Amygdala (tissue), 56 donors: Measurements from ENCODE around the gene CDC6.
A peak's percentile ranks its signal among the peaks of the same experiment; 100 is the strongest.

ENCODE experiments used
- DNase-seq, 56 donors: peaks; one replicate each; lab custom pipeline; 2025; lab: John Stamatoyannopoulos, UW

Gene CDC6

DNA sequence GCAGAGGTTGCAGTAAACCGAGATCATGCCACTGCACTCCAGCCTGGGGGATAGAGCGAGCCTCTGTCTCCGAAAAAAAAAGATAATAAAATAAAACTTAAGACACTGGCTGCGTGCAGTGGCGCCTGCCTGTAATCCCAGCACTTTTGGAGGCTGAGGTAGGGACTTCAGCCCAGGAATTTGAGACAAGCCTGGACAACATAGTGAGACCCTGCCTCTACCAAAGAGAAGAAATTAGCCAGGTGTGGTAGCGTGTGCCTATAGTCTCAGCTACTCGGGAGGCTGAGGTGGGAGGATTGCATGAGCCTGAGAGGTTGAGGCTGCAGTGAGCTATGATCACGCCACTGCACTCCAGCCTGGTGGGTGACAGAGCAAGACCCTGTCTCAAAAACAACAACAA lies 47.9 kb downstream of the CDC6 start:
- DNase-seq, result no peak

DNA sequence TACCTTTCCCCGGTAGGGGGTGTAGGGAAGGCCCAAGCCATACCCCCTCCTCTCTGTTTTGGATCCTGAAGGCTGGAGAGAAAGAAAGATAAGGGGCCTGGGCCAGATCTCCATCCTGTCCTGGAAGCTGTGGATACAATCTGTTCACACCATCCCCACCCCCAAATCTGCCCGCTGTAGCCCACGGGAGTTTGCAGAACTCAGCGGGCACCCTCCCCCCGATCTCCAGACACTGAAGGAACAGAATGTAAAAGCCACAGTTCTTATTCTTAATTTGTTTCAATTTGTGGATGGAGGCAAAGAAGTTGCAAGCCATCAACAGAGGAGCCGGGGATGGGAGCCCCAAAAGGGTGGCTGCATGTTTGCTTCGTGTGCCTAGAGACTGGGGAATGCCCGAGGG lies 49.7 kb downstream of the CDC6 start:
- no peak for DNase-seq

DNA sequence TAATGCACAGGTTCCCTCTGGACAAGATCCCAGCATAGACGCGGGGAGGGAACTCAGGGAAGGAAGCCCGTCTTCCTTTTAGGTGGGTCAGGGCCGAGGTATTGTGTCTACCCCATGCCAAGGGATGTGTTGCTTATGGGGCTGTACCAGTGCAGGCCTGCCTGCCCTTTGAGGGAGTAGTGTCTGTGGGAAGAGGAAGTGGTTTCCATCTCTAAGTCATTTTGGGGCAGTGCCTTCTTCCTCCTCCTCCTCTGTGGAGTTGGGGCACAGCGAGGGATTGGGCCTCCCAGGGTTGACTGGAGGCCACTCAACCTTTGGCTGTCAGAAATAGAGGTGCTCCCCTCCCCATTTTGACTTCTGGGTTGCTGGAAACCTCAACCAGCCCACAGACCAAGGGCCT lies 50.4 kb downstream of the CDC6 start:
- DNase-seq, result no peak

DNA sequence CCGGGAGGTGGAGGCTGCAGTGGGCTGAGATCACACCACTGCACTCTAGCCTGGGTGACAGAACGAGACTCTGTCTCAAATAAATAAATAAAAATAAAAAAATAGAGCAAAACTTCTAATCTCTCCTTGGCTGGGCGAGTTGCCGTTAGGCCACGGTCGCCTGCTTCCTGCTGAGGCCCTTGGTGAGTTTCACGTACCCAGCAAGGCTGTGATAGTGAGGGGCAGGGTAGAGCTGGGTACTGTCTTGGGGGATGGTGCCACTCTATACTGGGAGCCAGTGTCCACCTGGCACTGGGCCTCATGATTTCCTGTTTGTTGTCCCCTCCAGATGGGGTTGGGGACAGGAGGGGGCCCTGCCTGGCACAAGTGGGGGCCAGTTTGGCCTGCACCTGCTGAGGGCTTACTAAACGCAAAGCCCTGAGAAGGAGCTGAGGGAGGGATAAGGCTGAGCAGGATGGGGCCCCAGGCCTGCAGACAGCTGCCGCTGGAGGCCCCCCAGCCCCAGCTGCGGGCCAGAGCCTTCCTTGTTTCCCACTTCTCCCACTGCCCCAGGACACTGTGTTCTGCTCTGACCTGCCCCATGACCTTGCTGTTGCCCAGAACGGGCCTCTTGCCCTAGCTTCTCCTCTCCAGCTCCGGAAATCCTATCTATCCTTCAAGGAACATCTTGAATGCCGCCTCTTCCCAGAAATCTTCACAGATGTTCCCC lies 51.4 kb downstream of the CDC6 start:
- DNase-seq, result no peak

DNA sequence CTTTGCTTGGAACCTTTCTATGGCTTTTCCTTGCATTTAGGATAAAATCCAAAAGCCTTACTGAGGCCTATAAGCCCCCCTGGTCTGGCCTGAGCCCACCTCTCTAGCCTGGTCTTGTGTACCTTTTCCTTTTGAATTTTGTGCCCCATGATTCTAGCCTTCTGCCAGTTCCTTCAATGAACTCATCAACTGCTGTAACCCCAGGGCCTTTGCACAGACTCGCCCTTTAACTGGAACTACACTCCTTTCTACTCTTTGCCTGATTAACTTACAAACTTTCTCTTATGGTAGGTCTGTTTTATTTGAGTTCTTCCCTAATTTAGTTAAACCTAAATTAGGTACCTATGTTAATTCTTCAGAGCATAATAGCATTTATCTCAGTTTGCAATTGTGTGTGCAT lies 52.6 kb downstream of the CDC6 start:
- no peak for DNase-seq

DNA sequence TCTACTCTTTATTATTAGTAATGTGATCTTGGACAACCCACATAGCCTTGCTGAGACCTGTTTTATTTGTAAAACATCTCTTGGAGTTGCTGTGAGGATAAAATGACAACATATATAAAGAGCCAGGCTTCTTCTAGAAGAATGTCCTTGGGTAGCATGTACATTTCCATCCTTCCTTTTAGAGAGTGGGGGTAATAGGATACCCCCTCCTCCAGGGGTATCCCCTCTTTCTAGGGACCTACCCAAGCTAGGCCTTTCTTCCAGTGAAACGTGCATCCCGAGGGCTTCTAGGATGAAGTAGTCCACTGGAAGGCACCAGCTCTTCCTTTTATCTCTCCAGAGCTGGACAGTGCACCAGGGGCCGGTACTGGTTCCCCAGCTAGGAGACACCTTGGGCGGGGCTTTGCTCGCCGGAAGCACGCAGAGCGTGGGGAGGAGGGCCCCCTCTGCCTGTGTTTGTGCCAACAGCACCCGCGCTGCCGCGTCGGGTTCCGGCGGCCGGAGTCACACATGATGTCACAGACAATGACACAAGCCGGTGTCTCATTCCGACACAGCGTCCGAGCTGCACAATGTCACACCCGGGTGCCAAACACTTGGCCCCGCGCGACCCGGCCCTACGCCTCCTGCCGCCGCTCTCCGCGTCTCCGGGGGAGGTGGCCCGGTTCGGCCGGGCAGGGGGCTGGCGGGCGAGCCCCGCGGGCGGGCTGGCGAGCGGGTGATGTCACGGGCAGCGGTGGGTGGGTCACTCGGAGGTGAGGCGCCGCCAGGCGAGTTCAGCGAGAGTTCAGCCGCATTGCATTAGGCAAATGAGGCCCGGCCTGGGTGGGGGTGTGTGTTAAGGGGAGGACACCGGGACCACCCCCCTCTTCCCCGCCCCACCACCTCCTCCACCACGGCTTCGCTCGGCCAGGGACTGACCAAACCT lies 53.5 kb downstream of the CDC6 start:
- DNase-seq, result peak in 46 of 56 donors; percentile 21 to 94 (median 58)

DNA sequence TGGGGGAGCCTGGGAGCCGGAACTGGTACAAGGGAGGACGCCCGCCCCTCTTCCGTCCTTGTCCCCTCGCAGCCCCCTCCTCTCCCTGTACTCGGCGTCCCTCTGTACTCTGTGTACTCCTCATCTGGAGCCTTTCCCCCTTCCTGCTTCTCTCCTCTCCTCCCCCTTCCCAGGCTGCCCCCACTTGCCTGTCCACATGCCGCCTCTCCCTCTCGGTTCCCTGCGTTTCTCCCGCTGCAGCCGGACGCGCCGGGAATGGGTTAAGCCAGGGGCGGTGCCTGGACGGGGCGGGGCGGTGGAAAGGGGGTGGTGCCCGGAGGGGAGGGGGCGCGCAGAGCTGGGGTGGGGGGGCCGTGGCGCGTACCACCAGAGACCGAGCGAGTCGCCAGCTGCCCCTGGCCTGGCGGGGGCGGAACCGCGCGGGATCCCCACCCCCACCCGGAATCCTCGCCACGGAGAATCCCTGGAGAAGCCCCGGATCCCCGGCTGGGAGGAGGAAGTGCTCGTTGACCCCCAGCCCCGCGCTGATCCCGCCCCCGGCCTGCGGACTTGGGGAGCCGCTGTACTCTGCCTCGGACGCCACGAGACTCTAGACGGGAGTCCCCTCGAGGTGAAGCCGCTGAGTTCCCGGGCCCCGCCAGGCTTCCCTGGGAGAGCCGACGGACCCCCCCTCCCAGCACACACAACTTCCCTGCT lies 54.3 kb downstream of the CDC6 start:
- peak in 43 of 56 donors; percentile 12 to 85 (median 46) for DNase-seq

DNA sequence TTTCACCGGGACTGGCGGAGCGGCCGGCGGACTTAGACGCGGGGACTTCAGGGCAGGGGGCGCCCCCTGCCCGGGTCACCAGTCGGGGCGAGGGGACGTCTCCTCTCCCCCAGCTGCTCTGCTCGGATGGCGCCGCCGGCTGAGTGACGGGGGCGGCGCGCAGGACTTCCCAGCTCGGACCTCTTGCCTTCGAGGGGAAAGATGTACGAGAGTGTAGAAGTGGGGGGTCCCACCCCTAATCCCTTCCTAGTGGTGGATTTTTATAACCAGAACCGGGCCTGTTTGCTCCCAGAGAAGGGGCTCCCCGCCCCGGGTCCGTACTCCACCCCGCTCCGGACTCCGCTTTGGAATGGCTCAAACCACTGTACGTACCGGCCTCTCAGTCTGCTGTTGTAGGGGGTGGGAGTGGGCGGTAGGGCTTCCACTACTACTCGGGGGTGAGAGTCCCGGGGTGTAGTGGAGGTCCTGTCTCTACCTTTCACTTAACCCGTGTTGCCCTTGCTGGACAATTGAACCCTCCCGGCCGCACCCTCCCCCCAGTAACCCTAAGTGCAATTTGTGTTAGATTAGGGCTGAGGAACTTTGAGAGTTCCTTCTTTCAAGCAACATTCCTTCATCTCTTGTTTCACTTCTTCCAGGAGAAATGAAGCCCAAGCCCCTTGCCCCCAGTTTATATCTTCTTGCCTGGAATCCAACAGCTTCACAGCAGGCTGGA lies 55.0 kb downstream of the CDC6 start:
- no peak for DNase-seq

DNA sequence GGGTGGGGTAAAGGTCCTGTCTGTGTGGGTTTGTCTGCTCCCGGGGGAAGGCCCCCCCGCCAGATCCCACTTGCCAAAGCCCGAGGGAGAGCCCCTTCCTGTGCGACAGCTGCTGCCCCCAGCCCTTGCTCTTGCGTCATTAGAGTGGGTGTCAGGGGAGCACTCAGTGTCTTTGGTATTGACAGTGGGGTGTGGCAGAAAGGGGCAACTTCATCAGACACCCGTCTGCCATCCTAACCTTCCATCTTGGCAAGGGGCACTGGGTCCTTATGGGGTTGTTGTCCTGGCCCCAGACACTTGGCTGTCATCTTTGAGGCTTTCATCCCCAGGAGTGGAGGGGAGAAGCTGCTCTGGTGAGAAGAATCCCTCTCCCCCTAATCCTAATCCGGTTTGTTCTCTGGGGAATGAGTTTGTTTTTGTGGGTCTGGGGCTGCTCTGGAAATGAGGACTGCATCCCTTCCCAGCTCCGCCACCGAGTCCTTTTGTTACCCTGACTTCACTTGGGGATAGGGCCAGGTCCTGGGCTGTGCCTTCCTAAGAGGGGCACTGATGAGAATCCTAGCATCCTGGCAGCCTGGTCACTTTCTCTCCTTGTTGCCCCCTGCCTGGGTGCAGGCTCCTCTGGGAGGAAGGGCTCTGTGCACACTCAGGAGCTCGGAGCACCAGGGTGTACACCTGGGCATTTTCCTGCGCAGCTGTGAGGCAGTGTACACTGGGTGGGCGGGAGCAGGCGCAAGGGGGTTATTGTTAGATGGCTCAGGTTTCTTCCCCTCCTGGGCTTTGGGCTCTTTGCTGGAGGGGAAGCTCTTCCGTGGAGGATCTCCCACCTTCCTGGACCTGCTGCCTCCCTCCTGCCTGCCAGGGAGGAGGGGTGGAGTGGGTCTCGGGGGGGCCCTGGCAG lies 55.8 kb downstream of the CDC6 start:
- peak in 1 of 56 donors; percentile 29 for DNase-seq

DNA sequence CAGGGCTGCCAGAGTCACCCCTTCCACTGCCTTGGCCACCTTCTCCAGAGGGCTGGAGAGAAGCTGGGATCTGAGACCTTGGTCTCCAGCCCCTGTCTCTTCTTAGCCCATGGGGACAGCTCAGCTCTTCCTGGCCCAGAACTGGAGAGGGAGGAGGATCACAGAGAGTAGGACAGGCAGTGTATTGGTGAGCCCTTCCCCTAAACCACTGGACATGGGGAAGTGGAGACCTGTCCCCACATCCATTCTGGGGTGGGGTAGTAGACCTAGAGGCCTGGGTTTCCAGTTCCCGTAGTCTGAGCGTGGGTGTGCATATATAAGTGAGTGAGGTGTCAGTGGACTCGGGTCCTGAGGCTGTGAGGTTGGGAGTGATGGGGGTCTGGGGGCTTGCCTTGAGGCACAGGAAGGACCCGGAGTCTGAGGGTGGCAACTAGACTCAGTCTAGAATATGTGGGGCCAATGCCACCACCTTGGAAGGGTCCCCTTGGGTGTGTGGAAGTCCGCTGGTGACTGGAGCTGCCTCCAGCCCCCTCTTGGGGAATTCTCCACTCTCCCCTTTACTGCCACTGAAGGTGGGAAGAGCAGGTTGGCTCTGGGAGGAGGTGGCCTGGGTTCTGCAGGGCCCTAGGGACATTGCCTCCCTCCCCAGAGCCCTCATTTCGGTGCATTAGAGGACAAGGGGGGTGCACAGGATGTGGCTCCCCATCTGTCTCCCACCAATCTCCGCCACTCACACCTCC lies 56.9 kb downstream of the CDC6 start:
- no peak for DNase-seq

DNA sequence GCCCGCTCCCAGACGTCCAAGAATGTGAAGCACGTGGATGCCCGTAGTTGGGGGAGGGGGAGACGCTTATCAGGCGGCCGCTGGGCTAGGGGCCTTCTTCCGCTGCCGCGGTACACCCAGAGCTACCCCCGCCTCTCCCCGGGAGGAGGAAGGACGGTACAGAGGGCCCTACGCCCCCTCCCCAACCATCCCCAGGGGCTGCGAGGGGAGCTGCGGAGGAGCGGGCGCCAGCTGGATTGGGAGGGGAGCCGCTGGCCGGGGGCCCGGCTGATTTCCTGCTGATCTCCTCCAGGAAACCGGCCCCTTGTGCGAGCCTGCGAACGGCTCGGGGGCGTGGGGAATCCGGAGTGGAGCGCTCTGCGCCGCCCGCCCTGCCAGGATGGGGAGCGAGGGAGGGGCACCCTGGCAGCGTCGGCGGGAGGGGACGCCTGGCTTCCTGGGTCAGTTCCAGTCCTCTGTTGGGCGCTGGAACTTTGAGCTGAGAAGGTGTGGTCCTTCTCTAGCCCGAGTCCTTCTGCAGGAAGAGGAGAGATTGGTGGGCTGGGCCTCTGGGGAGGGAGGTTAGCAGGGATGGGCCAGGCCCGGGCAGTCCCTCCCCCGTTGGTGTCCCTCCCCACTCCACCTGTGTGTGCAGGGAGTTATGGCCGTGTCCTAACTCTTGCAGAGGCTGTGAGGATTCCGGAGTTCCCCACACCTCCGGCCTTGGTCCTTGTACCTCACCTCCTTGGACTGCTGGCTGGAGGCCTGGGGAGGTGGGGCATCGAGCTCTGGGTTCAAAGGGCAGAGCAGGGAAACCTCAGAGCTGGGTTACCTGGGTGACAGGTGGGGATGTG lies 57.7 kb downstream of the CDC6 start:
- DNase-seq, result peak in 28 of 56 donors; percentile 16 to 83 (median 38)

DNA sequence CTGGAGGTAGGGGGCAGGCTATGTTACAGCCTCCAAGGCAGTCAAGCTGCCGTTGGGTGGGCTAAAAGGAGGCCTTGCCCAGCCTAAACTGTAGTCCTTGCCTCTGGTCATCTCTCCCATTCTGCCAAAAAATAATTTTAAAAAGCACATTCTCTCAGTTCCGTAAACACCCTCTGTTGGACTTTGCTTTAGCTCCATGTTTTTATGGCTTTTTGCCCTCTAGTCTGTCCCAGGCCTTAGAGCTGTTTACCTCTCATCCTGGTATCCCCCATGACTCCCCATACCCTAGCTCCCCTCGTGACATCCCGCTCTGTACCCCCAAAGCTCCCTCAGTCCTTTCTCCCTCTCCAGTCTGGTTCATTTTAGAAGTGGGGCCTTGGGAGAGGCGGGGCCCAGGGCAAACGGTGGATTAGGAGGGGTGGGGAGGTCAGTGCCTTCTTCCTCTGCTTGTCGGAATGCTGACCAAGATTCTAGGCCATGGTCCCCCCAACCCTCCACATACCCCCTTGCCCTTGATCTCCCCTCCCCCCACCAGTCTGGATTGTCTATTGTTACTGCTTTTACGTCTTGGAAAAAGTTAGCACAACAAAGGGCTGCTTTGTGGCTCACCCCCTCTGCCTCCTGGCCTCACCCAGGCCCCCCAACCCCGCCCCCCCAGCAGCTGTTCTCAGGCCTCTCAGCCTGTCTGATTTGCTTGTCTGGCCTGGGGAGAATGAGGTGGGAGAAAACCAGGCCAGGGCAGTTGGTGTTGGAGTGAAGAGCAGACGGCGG lies 58.5 kb downstream of the CDC6 start:
- peak in 13 of 56 donors; percentile 17 to 59 (median 37) for DNase-seq

DNA sequence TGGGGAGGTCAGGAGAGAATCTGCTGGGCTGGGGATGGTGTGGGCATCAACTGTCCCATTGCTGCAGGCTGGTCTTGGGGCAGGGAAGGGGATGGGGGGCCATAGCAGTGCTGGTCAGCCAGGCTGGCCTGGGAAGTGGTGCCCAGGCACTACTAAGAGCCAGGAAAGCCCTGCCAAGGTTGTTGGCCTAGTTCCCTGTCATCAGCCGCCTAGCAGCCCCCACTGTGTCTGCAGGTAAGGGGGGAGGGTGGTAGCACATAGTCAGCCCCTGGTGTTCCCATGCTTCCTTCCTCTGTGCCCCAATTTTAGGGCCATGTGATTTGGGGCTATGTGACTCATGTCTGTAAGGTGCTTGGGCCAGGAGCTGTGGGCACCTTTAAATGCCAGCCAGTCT lies 59.1 kb downstream of the CDC6 start:
- peak in 8 of 56 donors; percentile 13 to 45 (median 31) for DNase-seq

DNA sequence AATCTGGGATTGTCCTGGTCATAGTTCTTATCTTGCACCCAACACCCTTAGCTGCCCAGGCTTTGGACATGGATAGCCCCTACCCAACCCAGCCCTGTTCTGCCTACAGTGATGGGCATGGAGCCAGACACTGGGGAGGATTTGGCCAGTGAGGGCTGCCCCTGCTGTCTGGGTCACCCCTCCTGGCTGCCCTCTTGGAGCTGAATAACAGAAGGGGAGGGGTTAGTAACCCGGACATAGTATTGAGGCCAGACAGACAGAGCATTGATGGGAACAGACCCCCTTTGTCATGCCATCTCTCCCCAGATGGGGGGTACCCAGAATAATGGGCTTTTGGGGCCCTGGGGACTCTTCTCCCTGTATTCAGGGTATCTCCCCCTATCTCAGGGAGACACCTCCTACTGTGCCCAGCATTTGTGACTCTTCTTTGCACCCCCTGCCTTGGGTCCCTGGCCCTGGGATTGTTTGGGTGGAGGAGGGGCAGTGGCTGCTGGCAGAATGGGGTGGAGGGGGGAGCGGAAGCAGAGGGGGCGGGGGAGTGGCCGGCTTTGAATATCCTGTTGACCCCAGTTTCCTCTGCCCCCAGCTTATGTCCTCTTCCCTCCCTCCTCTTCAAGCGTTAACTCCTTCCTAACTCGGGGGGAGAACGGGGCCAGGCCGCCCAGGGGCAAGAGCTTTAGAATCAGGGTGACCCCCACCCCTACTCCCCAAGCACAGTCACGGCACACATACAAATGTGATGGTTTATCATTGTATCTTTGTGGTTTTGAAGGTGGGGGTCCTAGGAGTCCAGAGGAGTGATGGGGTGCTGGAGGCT lies 59.8 kb downstream of the CDC6 start:
- peak in 41 of 56 donors; percentile 26 to 82 (median 53) for DNase-seq

DNA sequence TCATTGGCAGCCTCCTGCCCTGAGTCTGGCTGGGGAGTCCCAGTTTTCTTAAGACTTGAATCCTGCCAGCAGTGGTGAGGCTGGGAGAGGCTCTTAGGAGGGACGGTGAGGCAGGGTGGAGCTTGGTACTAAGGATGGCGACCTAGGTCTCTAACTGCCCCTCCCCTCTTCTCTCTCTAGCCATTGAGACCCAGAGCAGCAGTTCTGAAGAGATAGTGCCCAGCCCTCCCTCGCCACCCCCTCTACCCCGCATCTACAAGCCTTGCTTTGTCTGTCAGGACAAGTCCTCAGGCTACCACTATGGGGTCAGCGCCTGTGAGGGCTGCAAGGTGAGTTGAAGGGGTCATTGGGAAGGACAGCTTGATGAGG lies 60.4 kb downstream of the CDC6 start:
- no peak for DNase-seq
